GM12878 (cell line): ENCODE data around the gene ALCAM. TPM values are rescaled to one million over a fixed set of nuclear protein-coding genes. Genes with fewer than 3 reads are reported as not detected.

Experiments
- ATAC-seq: fragments of 200-7000 bp; cut with Tn5 transposase; 3 replicates; pipeline ENCODE4 v1.9.1; 2020; ENCODE audit warnings: mild to moderate bottlenecking, moderate library complexity
- BruUV-seq: library from RNA; stranded (reverse); fragments of 400-500 nt; replicated peaks from 2 replicates; lab custom pipeline; 2021; lab: Mats Ljungman, UMichigan
- CTCF ChIA-PET: fragments of 300-600 bp; sonication (Branson Sonifier 250); formaldehyde crosslinking; extraction: SDS; loops from one replicate; lab custom pipeline; 2021; ENCODE audit warnings: inconsistent platforms; lab: Yijun Ruan, JAX
- POLR2A ChIA-PET: fragments of 350-600 bp; formaldehyde crosslinking; extraction: SDS; loops from one replicate; lab custom pipeline; 2021; ENCODE audit warnings: inconsistent platforms; lab: Charles Lee
- RAD21 ChIA-PET: fragments of 300-600 bp; sonication (Branson Sonifier 250); formaldehyde crosslinking; loops from one replicate; lab custom pipeline; 2023; ENCODE audit warnings: antibody characterized with exemption; ENCODE audit not compliant: unreplicated experiment; lab: Charles Lee
- SMC1A ChIA-PET: fragments of 300-600 bp; sonication (Branson Sonifier 250); formaldehyde crosslinking; loops from one replicate; lab custom pipeline; 2023; ENCODE audit not compliant: unreplicated experiment, uncharacterized antibody; lab: Charles Lee
- DNase-seq: peaks from one replicate; pipeline ENCODE4 v3.0.0-alpha.2; 2011; ENCODE audit warnings: low read depth, low spot score
- FAIRE-seq: peaks from 3 replicates; lab custom pipeline; 2011; peaks lifted over from hg19 to GRCh38; lab: Jason Lieb, UNC
- H2AFZ ChIP-seq: 2 replicates; pipeline ENCODE4 v1.6.0; 2011; ENCODE audit warnings: low read depth, low read length, control low read depth; ENCODE audit not compliant: control insufficient read depth
- H3K27ac ChIP-seq: 2 replicates; pipeline ENCODE4 v1.5.1; 2011; ENCODE audit warnings: control low read depth; ENCODE audit not compliant: control insufficient read depth, insufficient read depth
- H3K27me3 ChIP-seq, 2 experiments: replicated peaks in 1 of 2; 2 replicates each; pipeline versions ENCODE4 v1.6.0 to v1.6.1; 2011; ENCODE audit warnings: low read length in 1 of 2; ENCODE audit not compliant: control insufficient read depth in 2 of 2, insufficient read depth in 2 of 2
- H3K36me3 ChIP-seq, 2 experiments: 2 replicates each; pipeline ENCODE4 v1.5.1; 2011; ENCODE audit warnings: low read length in 1 of 2; ENCODE audit not compliant: control insufficient read depth in 2 of 2, insufficient read depth in 2 of 2
- H3K4me1 ChIP-seq: 2 replicates; pipeline ENCODE4 v1.6.1; 2011; ENCODE audit warnings: mild to moderate bottlenecking, low read length, moderate library complexity, mixed read lengths; ENCODE audit not compliant: control insufficient read depth, insufficient read depth
- H3K4me2 ChIP-seq: 2 replicates; pipeline ENCODE4 v1.6.0; 2011; ENCODE audit warnings: control low read depth; ENCODE audit not compliant: control insufficient read depth, insufficient read depth
- H3K4me3 ChIP-seq: fragments of 200-600 bp; sonication (generic); 2 replicates; pipeline ENCODE4 v1.5.1; 2016
- H3K79me2 ChIP-seq: 2 replicates; pipeline ENCODE4 v1.6.0; 2011; ENCODE audit warnings: low read length; ENCODE audit not compliant: control insufficient read depth, insufficient read depth
- H3K9ac ChIP-seq: 2 replicates; pipeline ENCODE4 v1.8.0; 2011; ENCODE audit warnings: low read length, control low read depth, mixed read lengths; ENCODE audit not compliant: control insufficient read depth, insufficient read depth
- H3K9me3 ChIP-seq: replicated peaks from 3 replicates; pipeline ENCODE4 v1.5.1; 2011; ENCODE audit warnings: mild to moderate bottlenecking, low read length; ENCODE audit not compliant: control insufficient read depth, insufficient read depth
- H4K20me1 ChIP-seq: 2 replicates; pipeline ENCODE4 v1.6.0; 2011; ENCODE audit not compliant: control insufficient read depth, insufficient read depth
- CTCF ChIP-seq, 3 experiments: IDR thresholded peaks in 2 of 3; conservative IDR thresholded peaks in 1 of 3; 2 replicates each; pipeline ENCODE4 v1.5.1; 2011; ENCODE audit warnings: low read depth in 3 of 3, low read length in 3 of 3, mild to moderate bottlenecking in 3 of 3, control low read depth in 2 of 3, moderate library complexity in 2 of 3, inconsistent platforms in 1 of 3, mixed read lengths in 1 of 3; ENCODE audit not compliant: control insufficient read depth in 2 of 3, insufficient read depth in 1 of 3; ENCODE audit errors: extremely low read depth in 1 of 3
- ETV6 ChIP-seq, 2 experiments: fragments of 450-650 bp in 1 of 2; IDR thresholded peaks in 1 of 2; conservative IDR thresholded peaks in 1 of 2; 2 replicates each; pipeline ENCODE4 v1.6.1; 2014; ENCODE audit warnings: antibody characterized with exemption in 1 of 2, borderline replicate concordance in 1 of 2, low read depth in 1 of 2, mild to moderate bottlenecking in 1 of 2, moderate library complexity in 1 of 2
- IKZF2 ChIP-seq, 2 experiments: fragments of 450-650 bp; IDR thresholded peaks; 2 replicates each; pipeline ENCODE4 v1.6.1; 2017; ENCODE audit warnings: mild to moderate bottlenecking in 2 of 2, moderate library complexity in 2 of 2
- SIX5 ChIP-seq: IDR thresholded peaks from 2 replicates; pipeline ENCODE4 v1.6.1; 2011; ENCODE audit warnings: mild to moderate bottlenecking, low read depth, low read length, moderate library complexity; ENCODE audit not compliant: severe bottlenecking
- WGBS: methylation state at CpG from one replicate; pipeline ENCODE4 v1.1.6; 2016; ENCODE audit warnings: low lambda C conversion rate; ENCODE audit not compliant: insufficient replicate concordance, insufficient coverage; ENCODE audit errors: missing lambda C conversion rate; 5-methylcytosine and 5-hydroxymethylcytosine counted together
- in situ Hi-C: fragments of 300-500 bp; cut with MboI; formaldehyde crosslinking; loops from 9 replicates; pipeline ENCODE4 v1.14.3; 2018; ENCODE audit warnings: mixed read lengths
- intact Hi-C: fragments of 100-400 bp; cut with micrococcal nuclease; formaldehyde crosslinking; loops from one replicate; pipeline ENCODE4 v1.14.2; 2022; ENCODE audit not compliant: unreplicated experiment
- polyA plus RNA-seq, 11 experiments: library from polyadenylated mRNA; depleted of rRNA in 4 of 11; unstranded in 6 of 11; stranded (reverse) in 5 of 11; fragments of >200 nt; fragmentation: Nextera tagmentation in 4 of 11; fragmentation: Illumina TruSeq in 1 of 11; extraction: Ambion mirVana in 4 of 11; extraction: Trizol in 1 of 11; gene quantifications; 1 replicate in 1 of 11; 2 replicates in 10 of 11; pipeline versions ENCODE4 v1.2.1 to v1.2.3, GENCODE V29; 2011 to 2016; ENCODE audit warnings: inconsistent platforms in 2 of 11, missing spikeins in 2 of 11, low read depth in 1 of 11
- total RNA-seq, 4 experiments: library from RNA; depleted of rRNA in 3 of 4; stranded (reverse); fragments of >200 nt in 3 of 4; fragmentation: Illumina TruSeq in 1 of 4; extraction: Trizol in 1 of 4; gene quantifications; 2 replicates each; pipeline versions ENCODE4 v1.2.1 to v1.2.3, GENCODE V29; 2013 to 2021

The ALCAM gene
- total and polyA plus RNA-seq, 10 of the 15 experiments (the other 5 are each of a cell fraction or from before 2014, with no cell fraction given), result 12.2 to 54.2 (median 32.6) TPM

- no peak for TF ChIP-seq CTCF (IDR thresholded peaks at IDR 0.05 in 2 of 3, conservative IDR thresholded peaks at IDR 0.05 in 1 of 3; ENCODE audit: control insufficient read depth in 2 of 3, extremely low read depth in 1 of 3, insufficient read depth in 1 of 3, low read depth in 3 of 3, low read length in 3 of 3)
These were observed 31.7 kb downstream of the ALCAM start (continued) for GRCh38 chr3:105398437-105398836.

GRCh38 chr3:105399062-105399461 is 32.4 kb downstream of the ALCAM start:
- ChIA-PET CTCF (no interaction called here), POLR2A (no interaction called here), SMC1A (interaction anchor here (1.1 kb wide), 1 partner anchor 11 kb away, joined by 4 read pairs; no protein-coding TSS in a partner anchor), RAD21 (no interaction called here)
- no peaks in the 10 kb centered on the region for H3K4me1 ChIP-seq
- H3K36me3 ChIP-seq, result peaks cover 0 to 5% of the 10 kb centered on the region in 2 experiments; a peak in 2 of 4 replicates
- H3K27me3 ChIP-seq, result no peaks in the 10 kb centered on the region
- no peak for ATAC-seq
- intact Hi-C loops (no loop called here), in situ Hi-C loops (no loop called here)
- WGBS, result 57% methylated on average over 1 of the region's 1 CpG
- peaks cover 11% of the 10 kb centered on the region; the same call in 2 of the 3 replicates for H3K9me3 ChIP-seq
- H4K20me1 ChIP-seq, result no peaks in the 10 kb centered on the region
- H3K79me2 ChIP-seq, result peaks cover 2% of the 10 kb centered on the region
- H3K27ac ChIP-seq, result no peak overlapping the region
- no peak for DNase-seq
- no peak overlapping the region for H3K9ac ChIP-seq
- no peak overlapping the region for H3K4me2 ChIP-seq
- no peak overlapping the region for H2AFZ ChIP-seq
- BruUV-seq, result no TSS peak
- H3K4me3 ChIP-seq, result no peak overlapping the region
- FAIRE-seq, result no peak
- TF ChIP-seq IKZF2 (IDR thresholded peaks at IDR 0.05) (no peak), ETV6 (conservative IDR thresholded peaks at IDR 0.05 in 1 of 2, IDR thresholded peaks at IDR 0.05 in 1 of 2; ENCODE audit: borderline replicate concordance in 1 of 2, low read depth in 1 of 2) (no peak), SIX5 (no peak)
